Naive thymus-derived CD4-positive, alpha-beta T cell (primary cell): ENCODE data around the gene PPP1R3G. TPM values are rescaled to one million over a fixed set of nuclear protein-coding genes. Genes with fewer than 3 reads are reported as not detected.

Experiments used
- ATAC-seq: fragments of 150-1000 bp; cut with Tn5 transposase; 2 replicates; pipeline ENCODE4 v1.10.0; 2021; ENCODE audit warnings: mild to moderate bottlenecking, moderate library complexity
- CTCF ChIA-PET: fragments of 350-600 bp; sonication (Branson Sonifier 250); formaldehyde crosslinking; loops from one replicate; lab custom pipeline; 2021; ENCODE audit warnings: antibody characterized with exemption; lab: Charles Lee
- POLR2A ChIA-PET: fragments of 350-600 bp; sonication (Branson Sonifier 250); formaldehyde crosslinking; loops from one replicate; lab custom pipeline; 2021; ENCODE audit warnings: antibody characterized with exemption, inconsistent platforms; lab: Charles Lee
- DNase-seq, 9 donors: peaks; one replicate each; pipeline versions ENCODE4 v3.0.0 to v3.0.0-alpha.2; 2020 to 2022; ENCODE audit warnings: mixed read lengths in 1 of 9
- H3K27ac ChIP-seq: one replicate; pipeline ENCODE4 v1.7.0; 2013; ENCODE audit warnings: mild to moderate bottlenecking, low read depth, low read length, moderate library complexity
- H3K27me3 ChIP-seq, 2 donors: one replicate each; pipeline ENCODE4 v1.7.0; 2013; ENCODE audit warnings: low read length in 2 of 2, mild to moderate bottlenecking in 2 of 2, moderate library complexity in 2 of 2; ENCODE audit not compliant: control insufficient read depth in 2 of 2, insufficient read depth in 2 of 2
- H3K36me3 ChIP-seq, 3 experiments: 1 replicate in 2 of 3; 2 replicates in 1 of 3; pipeline ENCODE4 v1.7.0; 2013; ENCODE audit warnings: low read length in 3 of 3, mild to moderate bottlenecking in 3 of 3, moderate library complexity in 1 of 3; ENCODE audit not compliant: insufficient read depth in 3 of 3, control insufficient read depth in 2 of 3
- H3K4me1 ChIP-seq, 2 donors: one replicate each; pipeline ENCODE4 v1.7.0; 2013; ENCODE audit warnings: low read length in 2 of 2, mild to moderate bottlenecking in 2 of 2, moderate library complexity in 1 of 2; ENCODE audit not compliant: control insufficient read depth in 2 of 2, insufficient read depth in 2 of 2
- H3K4me3 ChIP-seq: 2 replicates; pipeline ENCODE4 v1.7.0; 2013; ENCODE audit warnings: mild to moderate bottlenecking, low read length
- H3K9me3 ChIP-seq, 3 experiments: 1 replicate in 2 of 3; 2 replicates in 1 of 3; pipeline ENCODE4 v1.7.0; 2013; ENCODE audit warnings: low read length in 3 of 3; ENCODE audit not compliant: control insufficient read depth in 2 of 3
- H3K27ac Mint-ChIP-seq, 9 donors: one replicate each; pipeline ENCODE4 v1.8.0; 2020 to 2022; ENCODE audit warnings: mixed read lengths in 9 of 9, mild to moderate bottlenecking in 8 of 9, moderate library complexity in 5 of 9, inconsistent platforms in 2 of 9
- H3K27me3 Mint-ChIP-seq, 5 donors: one replicate each; pipeline ENCODE4 v1.8.0; 2021 to 2022; ENCODE audit warnings: mixed read lengths in 5 of 5, mild to moderate bottlenecking in 1 of 5
- H3K36me3 Mint-ChIP-seq, 5 donors: one replicate each; pipeline ENCODE4 v1.8.0; 2020 to 2022; ENCODE audit warnings: mixed read lengths in 5 of 5, mild to moderate bottlenecking in 3 of 5, inconsistent platforms in 1 of 5
- H3K4me1 Mint-ChIP-seq, 7 donors: one replicate each; pipeline ENCODE4 v1.8.0; 2020 to 2022; ENCODE audit warnings: mixed read lengths in 7 of 7, mild to moderate bottlenecking in 3 of 7, inconsistent platforms in 1 of 7
- H3K4me3 Mint-ChIP-seq, 10 donors: one replicate each; pipeline ENCODE4 v1.8.0; 2020 to 2022; ENCODE audit warnings: mild to moderate bottlenecking in 10 of 10, mixed read lengths in 10 of 10, moderate library complexity in 6 of 10, inconsistent platforms in 2 of 10
- H3K9me3 Mint-ChIP-seq, 11 donors: one replicate each; pipeline ENCODE4 v1.8.0; 2020 to 2022; ENCODE audit warnings: mixed read lengths in 11 of 11, mild to moderate bottlenecking in 4 of 11, inconsistent platforms in 1 of 11, moderate library complexity in 1 of 11
- intact Hi-C, 2 donors: fragments of 100-400 bp; cut with micrococcal nuclease; formaldehyde crosslinking; loops; one replicate each; pipeline ENCODE4 v1.15.1; 2023
- polyA plus RNA-seq, 2 donors: library from polyadenylated mRNA; unstranded; fragments of 300-500 nt; fragmentation: Illumina TruSeq; gene quantifications; one replicate each; pipeline ENCODE4 v1.2.3, GENCODE V29; 2021
- total RNA-seq, 6 experiments: library from RNA in 5 of 6; stranded (reverse) in 5 of 6; gene quantifications; 1 replicate in 5 of 6; 2 replicates in 1 of 6; pipeline ENCODE4 v1.2.3 and lab custom pipeline; 2021 to 2026

Gene PPP1R3G
- total and polyA plus RNA-seq, 7 experiments from 2014 or later: 0.07 to 0.24 (median 0.08) TPM; not detected in 4

GRCh38 chr6:5136851-5137250, 51.7 kb downstream of the PPP1R3G start:
- Mint-ChIP-seq H3K9me3 (no peaks in the 10 kb centered on the region), H3K27ac (no peak overlapping the region), H3K4me1 (peaks cover 0 to 9% (median 0%) of the 10 kb centered on the region in 7 donors), H3K4me3 (no peak overlapping the region), H3K27me3 (no peaks in the 10 kb centered on the region), H3K36me3 (peaks cover 0 to 13% (median 5%) of the 10 kb centered on the region in 5 donors)
- Histone ChIP-seq H3K9me3 (no peaks in the 10 kb centered on the region), H3K4me3 (no peak overlapping the region), H3K36me3 (no peaks in the 10 kb centered on the region), H3K27ac (no peak overlapping the region), H3K27me3 (no peaks in the 10 kb centered on the region), H3K4me1 (no peaks in the 10 kb centered on the region)
- no peak for DNase-seq
- ATAC-seq: no peak
- intact Hi-C loops: no loop called here
- ChIA-PET POLR2A (no interaction called here), CTCF (no interaction called here)

Other genes with a start within 250 kb of the PPP1R3G start
- gene RPP40, start 81.3 kb upstream of the PPP1R3G start, total RNA-seq: 1 to 10 TPM; 3.8 to 8.0 (median 5.1) TPM
- 10 to 100 TPM; 14.2 to 18.6 TPM for gene RPP40, start 81.3 kb upstream of the PPP1R3G start, polyA plus RNA-seq
- 10 to 100 TPM; 15.1 to 27.2 (median 22.4) TPM for gene LYRM4, start 175.6 kb downstream of the PPP1R3G start, total RNA-seq
- 10 to 100 TPM; 36.6 to 61.6 TPM for gene LYRM4, start 175.6 kb downstream of the PPP1R3G start, polyA plus RNA-seq
- gene FARS2, start 176.2 kb downstream of the PPP1R3G start, total RNA-seq: 10 to 100 TPM; 16.2 to 23.1 (median 20.3) TPM
- gene FARS2, start 176.2 kb downstream of the PPP1R3G start, polyA plus RNA-seq: 10 to 100 TPM; 27.1 to 28.1 TPM